DOHH2 (cell line): ENCODE data around the gene CCR5AS.

ENCODE experiments used
- CTCF ChIP-seq: fragments of 200-600 bp; sonication (generic); IDR thresholded peaks from one replicate; pipeline ENCODE4 v1.5.1; 2014; ENCODE audit warnings: antibody characterized with exemption, mild to moderate bottlenecking, low read depth, low read length; ENCODE audit not compliant: poor library complexity, severe bottlenecking
- EZH2phosphoT487 ChIP-seq: fragments of 200-600 bp; sonication (generic); IDR thresholded peaks from 2 replicates; pipeline ENCODE4 v1.6.1; 2017; ENCODE audit warnings: borderline replicate concordance, mild to moderate bottlenecking, antibody characterized with exemption, low read length, moderate library complexity, mixed read lengths

GRCh38 chr3:46393554-46394434, 13.1 kb downstream of the CCR5AS start:
- no peak for TF ChIP-seq CTCF
- TF ChIP-seq EZH2phosphoT487 = no peak
